Right lobe of liver (tissue), 4 donors: ENCODE results near the gene SLC2A1.

Source experiments
- CTCF ChIP-seq, 4 donors: fragments of 200-600 bp in 3 of 4; fragments of 450-650 bp in 1 of 4; IDR thresholded peaks; one replicate each; pipeline versions ENCODE4 v1.5.1 to v1.8.0; 2016 to 2022; ENCODE audit warnings: antibody characterized with exemption in 4 of 4, mild to moderate bottlenecking in 2 of 4
- POLR2A ChIP-seq: fragments of 450-650 bp; IDR thresholded peaks from one replicate; pipeline ENCODE4 v1.6.1; 2017; ENCODE audit warnings: antibody characterized with exemption, mild to moderate bottlenecking
- donor health status: DM: no; HTN: no; CAD: no.
- donor health status: DM: no; HTN: no; CAD: no.
- donor health status: DM: no; HTN: yes; CAD: no.

- no peak for TF ChIP-seq CTCF (IDR thresholded peaks at IDR 0.05)
- TF ChIP-seq POLR2A = no peak
These were observed 17.6 kb downstream of the SLC2A1 start for GRCh38 chr1:42940851-42941639.
